HG03066 (cell line): ENCODE results near the gene MYH10.
"Not testable (repeated sequence)": the region's sequence is repeated elsewhere in the genome, so short reads cannot be mapped to it uniquely, and the experiment has no call there.

ENCODE experiments used
- ATAC-seq: cut with Tn5 transposase; IDR thresholded peaks from one replicate; pipeline ENCODE4 v1.9.1; 2021; ENCODE audit warnings: low read depth; ENCODE audit not compliant: unreplicated experiment

The MYH10 gene

DNA sequence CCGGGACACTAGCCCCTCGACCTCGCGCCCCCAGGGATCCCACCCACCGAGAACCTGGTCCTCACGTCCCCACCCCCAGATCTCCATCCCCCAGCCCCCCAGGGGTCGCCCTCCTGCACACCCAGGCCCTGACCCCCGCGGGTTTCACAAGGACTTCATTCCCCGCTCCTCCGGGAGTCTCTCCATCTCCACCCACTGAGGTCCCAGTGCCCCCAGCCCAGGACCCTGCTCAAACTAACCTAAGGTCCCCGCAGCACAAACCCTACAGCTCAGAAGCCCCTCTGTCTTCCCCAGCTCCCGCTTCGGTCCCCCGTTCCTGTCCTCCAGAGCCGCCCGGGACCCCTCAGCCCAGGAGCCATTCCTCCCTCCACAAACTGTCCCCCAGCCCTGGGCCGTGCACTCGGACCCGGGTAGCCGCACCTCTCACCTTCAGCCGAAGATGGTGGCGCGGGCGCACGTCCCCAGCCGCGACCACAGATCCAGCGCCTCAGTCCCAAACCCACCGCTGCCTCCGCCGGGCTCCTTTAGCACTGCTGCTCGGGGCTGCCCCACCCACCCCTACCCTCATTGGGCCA lies at the start of gene MYH10:
Gene MYH10, minus strand, starts transcription at position 499 of the 575 bp plus-strand sequence. CDS start 7,479 bp downstream, outside the sequence.
- no peak for ATAC-seq

DNA sequence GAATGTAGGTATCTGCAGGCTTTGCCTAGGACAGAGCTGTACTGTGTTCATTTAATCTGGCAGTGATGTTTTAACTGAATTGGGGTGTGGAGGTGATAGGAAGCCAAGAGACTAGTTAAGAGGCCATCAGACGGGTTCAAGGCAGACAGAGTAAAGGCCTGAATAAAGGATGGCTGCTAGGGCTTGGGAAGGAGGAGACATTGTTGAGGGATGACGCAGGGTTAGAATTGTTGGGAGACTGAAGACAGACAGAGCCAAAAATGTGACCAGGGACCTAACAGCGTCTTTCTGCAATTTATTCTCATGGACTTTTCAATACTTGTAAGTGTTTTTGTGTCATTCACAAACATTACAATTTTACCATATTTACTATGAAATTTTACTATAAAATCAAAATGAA lies 48.6 kb upstream of the MYH10 start:
- ATAC-seq: no peak

DNA sequence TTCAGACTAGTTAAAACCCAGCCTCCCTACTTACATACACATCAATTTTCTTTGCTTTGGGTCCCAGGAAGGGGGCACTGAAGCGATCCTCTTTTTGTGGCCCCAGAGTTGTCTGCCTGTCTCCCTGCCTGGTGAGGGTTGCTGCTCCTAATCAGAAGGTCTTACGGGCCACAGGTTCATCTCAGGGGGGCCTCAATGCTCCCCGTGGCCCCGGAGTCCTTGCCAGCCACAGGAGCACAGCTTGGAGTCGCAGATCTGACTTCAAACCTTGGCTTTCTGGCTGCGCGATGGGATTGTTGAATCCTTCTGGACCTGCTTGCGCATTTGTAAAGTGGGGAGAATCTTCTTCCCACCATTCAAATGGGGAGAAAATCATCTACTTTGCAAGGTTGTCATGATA lies 44.8 kb upstream of the MYH10 start:
- no peak for ATAC-seq

DNA sequence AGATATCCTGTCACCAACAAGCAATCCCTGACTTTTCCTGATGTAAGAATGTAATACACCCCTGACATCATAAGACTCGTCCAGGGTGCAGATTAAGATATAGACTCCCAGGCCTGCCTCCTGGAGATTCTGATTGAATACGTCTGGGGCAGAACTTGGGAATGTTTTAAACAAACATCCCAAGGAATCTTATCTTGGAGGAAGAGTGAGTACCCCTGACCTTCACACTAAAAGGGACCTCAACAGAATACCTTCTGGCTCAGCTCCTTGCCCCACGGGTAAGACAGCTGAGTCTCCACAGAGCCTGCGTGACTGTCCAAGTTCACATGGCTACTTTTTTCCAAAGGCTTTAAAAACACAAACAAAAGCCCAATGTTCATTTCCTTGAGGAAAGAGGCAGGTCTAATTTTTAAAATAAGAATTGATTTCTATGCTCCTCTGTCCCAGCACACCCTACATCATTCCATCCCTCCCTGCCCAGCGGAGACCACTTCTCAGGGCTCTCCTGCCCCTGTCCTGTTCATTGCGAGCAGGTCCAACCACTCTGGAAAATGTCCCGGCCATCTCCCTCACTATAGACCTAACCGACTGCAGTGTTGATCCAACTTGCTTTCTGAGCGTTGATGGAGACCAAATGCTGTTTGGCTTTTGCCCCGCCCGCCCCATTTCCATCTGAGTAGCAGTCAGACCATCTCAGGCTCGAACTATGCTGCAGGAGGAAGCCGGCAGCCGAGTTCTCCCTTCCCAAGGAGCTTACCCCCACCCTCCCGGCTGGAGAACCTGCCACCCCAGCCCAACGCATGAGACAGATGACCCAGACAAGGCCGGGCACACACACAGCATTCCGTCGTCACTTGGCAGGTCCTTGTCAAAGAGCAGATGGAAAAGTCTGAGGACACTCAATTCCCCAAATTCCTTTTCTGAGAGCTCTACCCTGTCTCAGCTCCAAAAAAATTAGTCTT lies 44.1 kb upstream of the MYH10 start:
- ATAC-seq: no peak

DNA sequence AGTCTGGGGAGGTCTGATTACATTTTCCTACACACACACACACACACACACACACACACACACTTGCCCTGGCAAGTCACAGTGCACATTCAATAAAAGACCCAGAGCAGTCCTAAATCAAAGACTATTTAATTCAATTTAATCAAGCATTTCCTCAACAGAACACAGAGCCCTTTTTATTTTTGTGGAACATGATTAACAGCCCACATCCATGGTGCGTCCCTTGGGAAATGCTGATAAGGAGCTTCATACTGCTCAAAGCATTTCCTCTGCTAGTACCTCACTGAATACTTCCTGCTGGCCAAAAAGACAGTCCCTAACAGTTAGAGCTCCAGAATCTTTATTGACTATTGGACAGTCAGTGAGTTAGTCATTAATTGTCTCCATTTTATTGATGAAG lies 43.1 kb upstream of the MYH10 start:
- ATAC-seq: no peak

DNA sequence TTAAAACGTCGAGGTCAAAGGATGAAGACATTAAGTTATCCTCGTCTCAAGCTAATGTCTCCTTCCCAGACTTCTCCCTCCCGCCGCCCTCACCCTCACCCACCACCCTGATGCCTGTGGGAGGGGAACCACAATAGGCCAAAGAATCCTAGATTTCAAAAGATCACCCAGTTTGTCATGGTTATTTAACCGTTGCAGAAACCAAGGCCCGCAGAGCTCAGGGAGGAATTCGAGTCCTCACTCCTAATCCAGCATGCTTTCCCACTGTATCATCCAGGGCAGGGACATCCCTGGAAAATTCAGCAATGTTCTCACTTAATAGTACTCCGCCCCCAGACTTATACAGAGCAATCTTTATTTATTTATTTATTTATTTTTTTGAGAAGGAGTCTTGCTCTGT lies 41.8 kb upstream of the MYH10 start:
- no peak for ATAC-seq

DNA sequence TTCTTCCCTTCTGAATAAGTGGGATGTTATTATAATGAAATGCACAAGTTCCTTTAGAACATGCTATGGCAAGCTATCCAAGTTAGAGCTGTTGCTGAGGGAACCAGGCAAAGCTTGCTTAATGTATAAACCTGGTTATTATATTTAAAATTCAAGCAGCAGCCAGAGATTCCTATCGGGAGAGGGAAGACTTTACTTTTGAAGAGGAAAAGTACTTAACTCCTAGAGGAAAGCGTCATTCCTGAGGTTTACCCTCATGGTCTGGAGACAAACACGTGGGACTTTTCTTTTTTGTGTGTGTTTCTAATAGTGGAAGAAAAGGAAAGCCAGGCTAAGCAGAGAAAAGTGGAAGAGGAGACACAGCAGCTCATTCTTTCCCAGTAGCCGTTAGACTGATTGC lies 39.9 kb upstream of the MYH10 start:
- no peak for ATAC-seq

DNA sequence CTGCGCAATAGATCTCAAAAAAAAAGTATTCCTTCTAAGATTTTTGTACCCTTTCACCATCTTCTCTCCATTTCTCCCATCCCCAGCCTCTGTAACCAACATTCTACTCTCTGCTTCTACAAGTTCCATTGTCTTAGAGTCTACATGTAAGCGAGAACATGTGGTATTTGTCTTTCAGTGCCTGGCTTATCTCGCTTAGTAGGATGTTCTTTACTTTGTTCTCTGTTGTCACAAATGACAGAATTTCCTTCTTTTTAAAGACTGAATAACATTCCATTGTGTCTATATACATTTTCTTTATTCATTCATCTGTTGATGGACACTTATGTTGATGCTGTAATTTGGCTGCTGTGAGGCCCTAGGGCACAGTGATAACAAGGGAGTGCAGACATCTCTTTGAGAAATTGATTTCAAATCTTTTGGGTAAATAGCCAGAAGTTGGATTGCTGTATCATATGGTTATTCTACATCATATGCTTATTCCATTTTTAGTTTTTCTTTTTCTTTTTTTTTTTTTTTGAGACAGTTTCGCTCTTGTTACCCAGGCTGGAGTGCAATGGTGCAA lies 37.7 kb upstream of the MYH10 start:
- ATAC-seq: no peak

DNA sequence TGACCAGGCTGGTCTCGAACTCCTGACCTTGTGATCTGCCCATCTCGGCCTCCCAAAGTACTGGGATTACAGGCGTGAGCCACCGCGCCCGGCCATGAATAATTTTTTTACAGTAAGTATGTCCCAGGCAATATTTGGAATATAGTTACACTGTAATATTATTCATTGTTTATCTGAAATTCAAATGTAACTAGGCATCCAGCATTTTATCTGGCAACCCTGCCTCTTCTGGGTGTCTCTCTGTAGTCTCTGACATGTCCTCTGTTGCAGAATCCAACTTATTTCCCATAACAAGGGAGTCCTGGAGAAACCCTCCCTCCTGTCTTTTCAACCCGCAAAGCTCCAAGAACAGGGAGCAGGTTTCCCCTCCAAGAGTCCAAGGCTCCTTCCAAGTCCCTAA lies 36.9 kb upstream of the MYH10 start:
- ATAC-seq: no peak

DNA sequence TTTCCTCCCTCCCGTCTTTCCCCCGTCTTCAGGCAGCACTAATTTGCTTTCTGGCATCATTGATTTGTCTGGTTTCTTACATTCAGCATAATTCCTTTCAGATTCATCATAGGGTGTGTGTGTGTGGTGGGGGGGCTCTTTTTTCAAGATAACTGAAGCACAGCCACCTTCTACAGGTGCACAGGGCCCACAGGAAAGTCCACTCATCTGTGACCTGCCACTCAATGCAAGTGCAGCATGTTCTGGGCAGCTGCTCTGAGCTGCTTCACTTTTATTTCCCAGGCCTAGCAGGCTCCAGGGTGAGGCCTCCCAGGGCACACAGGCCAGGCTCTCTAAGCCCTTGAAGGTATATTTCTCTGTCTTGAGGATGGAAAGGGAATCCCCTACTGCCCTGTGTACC lies 35.2 kb upstream of the MYH10 start:
- no peak for ATAC-seq

DNA sequence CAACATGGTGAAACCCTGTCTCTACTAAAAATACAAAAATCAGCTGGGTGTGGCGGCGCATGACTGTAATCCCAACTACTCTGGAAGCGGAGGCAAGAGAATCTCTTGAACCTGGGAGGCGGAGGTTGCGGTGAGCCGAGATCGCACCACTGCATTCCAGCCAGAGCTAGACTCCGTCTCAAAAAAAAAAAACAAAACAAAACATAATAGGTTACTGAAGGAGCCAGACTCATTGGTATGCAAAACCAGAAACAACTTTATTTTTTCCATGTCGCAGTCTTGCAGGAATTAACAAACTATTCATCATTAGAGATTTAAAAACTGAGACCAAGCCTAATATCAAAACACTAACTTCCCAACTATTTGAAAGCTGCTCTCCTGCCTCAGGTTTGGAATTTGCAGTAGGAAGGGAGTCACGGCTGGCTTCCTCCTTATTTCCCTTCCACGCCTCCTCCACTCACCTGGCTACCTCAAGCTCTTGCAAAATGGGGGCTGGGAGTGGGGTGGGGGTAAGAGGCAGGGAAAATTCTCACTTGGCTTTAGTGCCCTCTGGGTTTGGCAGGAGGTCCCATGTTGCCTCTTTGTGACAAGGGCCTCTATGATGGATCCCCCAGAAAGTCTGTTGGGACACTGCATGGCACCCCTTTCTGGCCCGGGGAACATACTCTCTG lies 34.1 kb upstream of the MYH10 start:
- no peak for ATAC-seq

DNA sequence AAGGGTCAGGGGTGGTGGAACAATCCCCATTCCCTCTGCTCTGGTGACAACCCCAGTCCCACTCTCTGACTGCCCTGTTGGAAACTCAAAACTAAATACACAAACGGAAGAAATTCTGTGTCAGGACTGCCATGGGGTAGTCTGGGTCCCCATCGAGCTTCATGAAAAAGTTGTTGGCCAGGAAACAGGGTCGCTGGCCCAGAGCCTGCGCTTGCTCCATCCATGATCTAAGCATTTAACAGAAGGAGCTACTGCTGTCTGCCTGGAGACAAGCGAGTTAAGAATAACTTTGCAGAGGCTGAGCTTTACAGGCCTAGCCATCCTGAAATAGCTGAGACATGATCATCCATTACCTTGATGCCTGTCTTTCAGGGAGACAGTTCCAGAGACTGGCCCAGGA lies 32.4 kb upstream of the MYH10 start:
- ATAC-seq: no peak

DNA sequence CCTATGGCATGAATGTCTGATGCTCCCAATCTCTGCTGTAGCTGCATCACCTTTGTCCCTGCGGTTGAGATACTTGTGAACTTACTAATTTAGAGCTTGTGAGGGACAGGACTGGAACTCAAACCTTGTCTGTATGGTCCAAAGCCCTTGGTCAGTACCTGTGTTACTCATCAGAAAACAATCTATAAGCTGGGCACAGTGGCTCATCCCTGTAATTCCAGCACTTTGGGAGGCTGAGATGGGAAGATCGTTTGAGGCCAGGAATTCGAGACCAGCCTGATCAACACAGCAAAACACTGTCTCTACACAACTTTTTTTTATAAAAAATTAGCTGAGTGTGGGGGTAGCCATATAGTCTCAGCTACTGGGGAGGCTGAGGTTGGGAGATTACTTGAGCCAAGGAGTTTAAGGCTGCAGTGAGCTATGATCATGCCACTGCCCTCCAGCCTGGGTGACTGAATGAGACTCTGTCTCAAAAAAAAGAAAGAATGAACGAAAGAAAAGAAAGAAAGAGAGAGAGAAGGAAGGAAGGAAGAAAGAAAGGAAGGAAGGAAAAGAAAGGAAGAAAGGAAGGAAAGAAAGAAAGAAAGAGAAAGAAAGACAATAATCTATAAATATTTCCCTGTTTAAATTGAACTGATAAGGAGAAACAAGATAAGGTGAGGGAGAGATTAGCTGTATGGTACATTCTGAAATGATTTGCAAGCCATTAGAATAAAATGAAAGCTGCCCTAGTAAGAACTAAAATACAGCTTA lies 31.7 kb upstream of the MYH10 start:
- ATAC-seq: no peak

DNA sequence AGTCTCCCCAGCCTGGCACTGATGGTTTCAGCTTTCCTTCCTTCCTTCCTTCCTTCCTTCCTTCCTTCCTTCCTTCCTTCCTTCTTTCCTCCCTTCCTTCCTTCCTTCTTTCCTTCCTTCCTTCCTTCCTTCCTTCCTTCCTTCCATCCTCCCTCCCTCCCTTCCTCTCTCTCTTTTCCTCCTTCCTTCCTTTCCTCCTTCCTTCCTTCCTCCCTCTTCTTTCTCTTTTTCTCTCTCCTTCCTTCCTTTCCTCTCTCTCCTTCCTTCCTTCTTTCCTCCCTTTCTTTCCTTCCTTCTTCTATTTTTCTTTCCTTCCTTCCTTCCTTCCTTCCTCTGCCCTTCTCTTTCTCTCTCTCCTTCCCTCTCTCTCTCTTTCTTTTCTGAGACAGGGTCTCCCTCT lies 30.2 kb upstream of the MYH10 start:
- ATAC-seq: not testable (repeated sequence)

DNA sequence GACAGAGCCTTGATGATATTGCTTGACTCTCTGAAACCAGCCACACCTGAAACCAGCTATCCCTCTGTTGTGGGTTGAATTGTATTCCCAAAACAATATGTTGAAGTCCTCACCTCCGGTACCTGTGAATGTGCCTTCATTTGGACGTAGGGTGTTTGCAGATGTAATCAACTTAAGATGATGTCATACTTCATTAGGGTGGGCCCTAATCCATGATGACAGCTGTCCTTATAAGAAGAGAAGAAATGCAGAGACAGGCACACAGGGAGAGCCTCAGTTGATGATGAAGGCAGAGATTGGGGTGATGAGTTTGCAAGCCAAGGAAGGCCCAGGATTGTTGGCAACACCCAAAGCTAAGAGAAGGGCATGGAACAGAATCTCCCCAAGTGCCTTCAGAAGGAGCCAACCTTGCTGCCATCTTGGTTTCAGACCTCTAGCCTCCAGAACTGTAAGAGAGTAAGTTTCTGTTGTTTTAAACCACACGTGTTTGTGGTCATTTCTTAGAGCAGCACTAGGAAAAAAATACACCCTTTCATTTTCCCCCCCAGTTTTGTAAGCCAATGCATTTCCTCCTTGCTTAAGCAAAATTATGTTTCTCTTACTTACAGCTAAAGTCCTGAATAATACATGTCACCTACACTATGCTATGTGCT lies 29.4 kb upstream of the MYH10 start:
- no peak for ATAC-seq

DNA sequence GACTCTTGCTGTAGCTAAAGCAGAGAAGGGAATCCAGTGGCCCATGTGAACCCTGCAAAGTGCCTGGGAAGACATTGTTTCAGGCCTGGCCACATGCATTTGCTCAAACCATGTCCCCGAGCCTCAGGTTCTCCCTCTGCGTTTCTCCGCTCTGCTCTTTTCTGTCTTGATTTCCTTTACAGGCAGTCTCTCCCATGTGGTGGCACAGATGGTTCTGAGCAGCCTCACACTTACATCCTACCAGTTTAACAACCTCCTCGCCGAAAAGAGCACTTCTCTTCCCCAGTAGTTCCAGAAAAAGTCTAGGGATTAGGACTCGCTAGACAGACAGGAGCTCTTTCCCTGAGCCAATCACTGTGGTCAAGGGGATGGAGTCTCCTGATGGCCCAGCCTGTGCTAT lies 28.3 kb upstream of the MYH10 start:
- no peak for ATAC-seq

DNA sequence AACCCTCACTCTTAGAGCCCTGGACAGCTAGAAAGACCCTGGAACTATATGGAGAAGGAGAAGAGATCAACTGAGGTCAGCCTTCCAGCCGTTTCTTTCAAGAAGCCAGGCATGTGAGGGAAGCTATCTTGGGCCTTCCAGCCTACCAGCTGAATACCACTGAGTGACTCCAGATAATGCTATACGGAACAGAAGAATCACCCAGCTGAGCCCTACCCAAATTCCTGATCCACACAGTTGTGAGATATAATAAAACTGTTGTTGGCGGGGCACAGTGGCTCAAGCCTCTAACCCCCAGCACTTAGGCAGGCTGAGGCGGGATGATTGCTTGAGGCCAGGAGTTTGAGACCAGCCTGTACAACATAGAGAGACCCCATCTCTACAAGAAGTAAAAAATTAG lies 26.2 kb upstream of the MYH10 start:
- no peak for ATAC-seq

DNA sequence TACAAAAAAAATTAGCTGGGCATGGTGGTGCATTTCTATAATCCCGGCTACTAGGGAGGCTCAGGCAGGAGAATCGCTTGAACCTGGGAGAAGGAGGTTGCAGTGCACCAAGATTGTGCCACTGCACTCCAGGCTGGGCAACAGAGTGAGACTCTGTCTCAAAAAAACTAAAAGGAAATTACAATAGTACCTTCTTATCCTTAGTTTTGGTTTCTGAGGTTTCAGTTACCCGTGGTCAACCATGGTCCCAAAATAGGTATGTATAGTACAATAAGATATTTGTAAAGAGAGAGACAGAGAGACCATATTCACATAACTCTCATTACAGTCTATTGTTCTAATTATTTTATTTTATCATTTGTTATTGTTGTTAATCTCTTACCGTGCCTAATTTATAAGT lies 24.3 kb upstream of the MYH10 start:
- ATAC-seq: no peak

DNA sequence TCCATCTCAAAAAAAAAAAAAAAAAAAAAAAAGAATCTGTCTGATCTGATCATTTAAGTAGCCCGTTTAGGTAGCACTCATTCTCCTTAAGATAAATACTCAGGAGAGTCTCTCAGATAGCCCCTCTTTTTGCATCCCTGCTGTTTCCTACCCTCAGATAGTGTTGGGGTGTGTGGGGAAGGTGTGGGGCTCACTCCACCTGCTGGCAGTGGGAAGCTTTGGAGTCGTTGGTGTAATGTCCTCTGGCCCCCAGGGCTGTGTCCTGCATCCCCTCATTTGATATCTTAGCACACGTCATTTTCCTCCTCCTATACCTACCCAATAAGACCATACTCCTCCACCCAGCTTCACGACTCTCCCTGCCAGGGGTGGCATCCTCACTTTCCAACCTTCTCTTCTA lies 20.5 kb upstream of the MYH10 start:
- no peak for ATAC-seq

DNA sequence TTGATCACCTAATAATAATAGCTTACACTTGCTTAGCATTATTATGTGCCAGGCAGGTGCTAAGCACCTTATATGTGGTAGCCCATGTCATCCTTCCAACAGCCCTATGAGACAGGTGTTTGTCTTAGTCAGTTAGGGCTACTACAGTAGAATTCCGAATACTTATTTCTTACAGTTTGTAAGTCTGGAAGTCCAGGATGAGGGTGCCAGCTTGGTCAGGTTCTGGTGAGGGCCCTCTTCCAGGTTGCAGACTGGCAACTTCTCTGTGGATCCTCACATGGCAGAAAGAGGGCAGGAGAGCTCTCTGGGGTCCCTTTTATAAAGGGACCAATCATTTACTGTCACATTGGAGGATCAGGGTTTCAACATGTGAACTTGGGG lies 19.6 kb upstream of the MYH10 start:
- ATAC-seq: no peak
